Lower lobe of right lung (tissue), 2 donors: ENCODE results near the gene HDAC4. TPM values are rescaled to one million over a fixed set of nuclear protein-coding genes. Genes with fewer than 3 reads are reported as not detected.

Source experiments
- ATAC-seq, 2 donors: fragments of 200-7000 bp; cut with Tn5 transposase; one replicate each; pipeline ENCODE4 v1.9.1; 2020 to 2022; ENCODE audit warnings: mild to moderate bottlenecking in 2 of 2, moderate library complexity in 2 of 2
- DNase-seq: peaks from one replicate; pipeline ENCODE4 v3.0.0-alpha.2; 2020
- H3K27ac ChIP-seq: fragments of 200-600 bp; one replicate; pipeline ENCODE4 v1.8.0; 2022
- H3K27me3 ChIP-seq: fragments of 200-600 bp; one replicate; pipeline ENCODE4 v1.8.0; 2022; ENCODE audit warnings: low read depth
- H3K36me3 ChIP-seq: fragments of 200-600 bp; one replicate; pipeline ENCODE4 v1.8.0; 2022; ENCODE audit warnings: mild to moderate bottlenecking
- H3K4me1 ChIP-seq: fragments of 200-600 bp; one replicate; pipeline ENCODE4 v1.8.0; 2022
- H3K4me3 ChIP-seq: fragments of 200-600 bp; one replicate; pipeline ENCODE4 v1.8.0; 2022; ENCODE audit warnings: mild to moderate bottlenecking
- H3K9me3 ChIP-seq: fragments of 200-600 bp; one replicate; pipeline ENCODE4 v1.8.0; 2022
- CTCF ChIP-seq: fragments of 200-600 bp; IDR thresholded peaks from one replicate; pipeline ENCODE4 v1.8.0; 2022; ENCODE audit warnings: antibody characterized with exemption, mild to moderate bottlenecking
- intact Hi-C: fragments of 100-400 bp; cut with DNase I; formaldehyde crosslinking; loops from one replicate; pipeline ENCODE4 v1.11.0; 2022
- total RNA-seq: library from RNA; stranded (reverse); fragmentation: NEBNext Ultra II Directional; extraction: Animal tissue kit (Norgen Biotek cat#: 25700); gene quantifications from one replicate; pipeline ENCODE4 v1.2.1, GENCODE V29; 2021
- donor health status: DM: no; HTN: yes; CAD: no; lungs with severe emphysema.

Gene HDAC4
- total RNA-seq, 1 donor from 2014 or later: 44.9 TPM

DNA sequence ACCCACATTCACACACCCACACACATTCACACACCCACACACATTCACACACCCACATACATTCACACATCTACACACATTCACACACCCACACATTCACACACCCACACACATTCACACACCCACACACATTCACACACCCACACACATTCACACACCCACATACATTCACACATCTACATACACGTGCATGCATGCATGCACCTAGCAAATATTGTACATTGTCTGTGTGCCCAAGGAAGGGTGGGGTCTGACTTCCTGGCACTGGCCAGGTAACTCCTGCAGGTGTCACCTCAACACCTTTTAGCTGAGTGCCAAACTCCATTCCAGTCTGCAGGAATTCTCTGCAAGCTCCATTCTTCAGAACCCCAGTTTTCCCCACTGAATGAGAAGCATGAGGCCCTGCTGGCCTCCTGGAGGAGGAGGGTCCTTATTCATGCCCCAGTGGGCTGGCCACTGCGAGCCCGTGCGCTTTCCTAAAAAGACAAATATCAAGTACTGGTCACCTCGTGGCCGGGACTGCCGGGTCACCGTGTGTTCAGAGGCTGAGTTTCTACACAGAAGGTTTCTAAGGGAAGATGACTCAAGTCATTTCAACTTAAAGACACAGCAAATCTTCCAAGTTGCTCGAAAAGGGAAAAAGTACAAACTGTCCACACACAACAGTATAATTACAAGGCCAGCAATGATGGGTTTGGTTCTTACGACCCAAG lies 131.5 kb downstream of the HDAC4 start:
- intact Hi-C loops: no loop called here
- H3K27me3 ChIP-seq: no peaks in the 10 kb centered on the region
- no peak overlapping the region for H3K4me3 ChIP-seq
- ATAC-seq (no peak), DNase-seq (no peak)
- peaks cover 49% of the 10 kb centered on the region for H3K4me1 ChIP-seq
- H3K9me3 ChIP-seq: no peaks in the 10 kb centered on the region
- H3K36me3 ChIP-seq: no peaks in the 10 kb centered on the region
- H3K27ac ChIP-seq: no peak overlapping the region
- no peak for TF ChIP-seq CTCF

DNA sequence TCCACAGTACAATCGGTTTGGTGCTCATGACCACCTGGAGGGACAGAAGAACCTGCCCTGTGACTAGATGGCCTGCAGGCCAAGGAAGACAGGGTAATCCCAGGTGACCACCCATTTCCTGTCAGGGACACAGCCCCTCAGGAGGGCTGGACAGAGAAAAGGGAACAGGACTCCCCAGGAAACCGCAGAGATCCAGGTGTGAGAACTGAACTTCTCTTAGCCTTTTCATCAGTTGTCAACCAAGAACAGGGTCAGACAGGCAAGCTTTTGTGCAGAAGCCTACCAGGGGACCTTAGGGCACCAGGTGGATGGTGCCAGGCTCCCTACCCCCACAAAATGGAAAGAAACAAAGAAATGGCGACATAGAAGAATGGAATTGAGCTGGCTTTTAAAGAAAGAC lies 132.3 kb downstream of the HDAC4 start:
- DNase-seq (no peak), ATAC-seq (no peak)
- peak overlapping the region; percentile 85 for H3K27ac ChIP-seq
- H3K27me3 ChIP-seq: no peaks in the 10 kb centered on the region
- intact Hi-C loops: no loop called here
- H3K4me1 ChIP-seq: peaks cover 54% of the 10 kb centered on the region
- no peak for TF ChIP-seq CTCF
- no peaks in the 10 kb centered on the region for H3K9me3 ChIP-seq
- no peak overlapping the region for H3K4me3 ChIP-seq
- H3K36me3 ChIP-seq: no peaks in the 10 kb centered on the region

DNA sequence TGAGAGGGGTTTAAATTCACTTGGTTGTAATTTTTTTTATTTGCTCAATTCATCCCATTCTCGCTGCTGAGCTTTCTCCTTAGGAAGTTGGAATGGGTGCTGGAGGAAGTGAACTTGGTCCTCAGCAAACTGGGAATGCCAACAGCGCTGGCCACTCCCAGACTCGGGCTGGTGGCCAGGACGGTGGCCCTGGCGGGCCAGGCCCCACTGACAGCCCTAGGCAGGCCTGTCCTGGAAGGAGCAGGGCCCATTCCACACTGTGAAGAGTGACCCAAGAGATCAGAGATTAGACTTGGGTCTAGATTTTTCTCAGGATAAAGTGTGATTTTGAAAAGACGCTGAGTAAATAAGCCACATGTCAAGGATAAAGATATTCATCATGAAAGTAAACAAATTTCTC lies 132.7 kb downstream of the HDAC4 start:
- H3K4me3 ChIP-seq: no peak overlapping the region

DNA sequence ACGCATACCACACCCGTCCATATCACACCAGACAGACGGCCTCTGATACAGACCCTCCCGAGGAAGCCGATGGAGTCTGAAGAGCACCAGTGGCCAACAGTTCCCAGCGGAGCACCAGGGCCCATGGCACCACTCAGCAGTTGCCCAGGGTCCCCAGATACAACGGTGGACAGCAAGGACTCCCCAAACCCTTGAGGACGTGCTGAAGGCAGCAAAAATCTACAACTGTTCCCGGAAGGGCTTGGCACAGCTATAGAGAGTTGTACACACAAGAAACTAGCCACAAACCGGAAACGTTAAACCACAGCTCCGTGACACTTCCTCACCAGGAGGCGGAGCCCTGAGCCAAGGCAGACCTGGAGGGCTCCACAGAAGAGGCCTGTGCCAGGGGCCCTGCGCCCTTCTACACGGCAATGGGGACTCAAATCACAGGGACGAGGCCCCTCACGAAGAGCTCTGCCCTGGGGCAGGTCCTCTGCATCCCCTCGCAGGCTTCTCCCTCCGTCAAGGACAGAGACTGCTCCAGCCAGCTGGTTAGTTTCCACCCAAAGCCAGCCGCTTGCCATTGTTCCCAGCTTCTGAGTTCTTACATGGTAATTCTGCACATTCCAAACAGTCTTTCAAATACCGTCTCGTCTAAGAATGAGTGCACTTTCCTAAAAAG lies 133.4 kb downstream of the HDAC4 start:
- Histone ChIP-seq H3K36me3 (no peaks in the 10 kb centered on the region), H3K4me3 (peak overlapping the region; percentile 41)
- ATAC-seq: peak; percentile 89 to 92

More for the DNA sequence above, 132.7 kb downstream of the HDAC4 start:
- Histone ChIP-seq H3K27ac (peak overlapping the region; percentile 85), H3K36me3 (no peaks in the 10 kb centered on the region), H3K4me1 (peaks cover 57% of the 10 kb centered on the region), H3K27me3 (no peaks in the 10 kb centered on the region), H3K9me3 (no peaks in the 10 kb centered on the region)
- ATAC-seq (peak; percentile 59 to 77), DNase-seq (no peak)
- intact Hi-C loops: no loop called here
- TF ChIP-seq CTCF: no peak

DNA sequence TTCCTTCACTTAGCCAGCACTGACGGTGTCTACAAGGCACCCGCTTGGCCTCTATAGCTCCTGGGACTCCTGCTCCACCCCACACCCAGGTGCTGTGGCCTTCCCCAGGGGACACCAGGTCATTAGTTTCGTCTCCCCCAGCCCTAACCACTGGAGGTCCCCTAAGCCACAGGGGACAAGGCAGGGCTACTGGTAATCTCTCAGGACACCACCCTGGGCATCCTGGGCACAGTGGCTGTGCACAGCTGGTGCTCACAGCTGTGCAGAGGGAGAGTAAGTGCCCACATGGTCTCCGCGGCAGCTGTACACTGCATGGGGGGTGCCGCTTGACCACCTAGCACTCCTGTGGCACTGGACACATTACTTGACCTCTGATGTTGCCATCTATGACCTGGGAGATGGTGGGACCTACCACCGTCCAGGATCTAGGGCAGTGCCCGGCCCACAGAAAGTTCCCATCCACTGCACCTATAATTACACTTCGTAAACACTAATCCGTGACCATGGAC lies 134.0 kb downstream of the HDAC4 start:
- intact Hi-C loops: no loop called here
- Histone ChIP-seq H3K9me3 (no peaks in the 10 kb centered on the region), H3K36me3 (no peaks in the 10 kb centered on the region), H3K27me3 (no peaks in the 10 kb centered on the region), H3K27ac (peak overlapping the region; percentile 85), H3K4me3 (peak overlapping the region; percentile 41), H3K4me1 (peaks cover 57% of the 10 kb centered on the region)
- DNase-seq (no peak), ATAC-seq (peak in 1 of 2 donors; percentile 9)
- TF ChIP-seq CTCF: no peak

More for the DNA sequence above, 133.4 kb downstream of the HDAC4 start:
- H3K9me3 ChIP-seq: no peaks in the 10 kb centered on the region
- peak; percentile 87 for DNase-seq
- H3K27ac ChIP-seq: peak overlapping the region; percentile 85
- TF ChIP-seq CTCF: peak; percentile 44
- intact Hi-C loops: no loop called here
- no peaks in the 10 kb centered on the region for H3K27me3 ChIP-seq
- H3K4me1 ChIP-seq: peaks cover 57% of the 10 kb centered on the region
